SU-DHL-6 (cell line): Measurements from ENCODE around the gene TBC1D1.

Experiments
- H2AFZ ChIP-seq: fragments of 200-600 bp; sonication (generic); 2 replicates; pipeline ENCODE4 v1.6.1; 2014; ENCODE audit warnings: low read depth, mild to moderate bottlenecking, moderate library complexity, mixed read lengths, antibody characterized with exemption, low read length; ENCODE audit not compliant: severe bottlenecking
- H3F3A ChIP-seq: fragments of 200-600 bp; shearing (Covaris generic); 2 replicates; pipeline ENCODE4 v1.6.0; 2016; ENCODE audit warnings: antibody characterized with exemption, mild to moderate bottlenecking; ENCODE audit not compliant: insufficient read depth
- H3K27ac ChIP-seq: fragments of 200-600 bp; sonication (generic); 2 replicates; pipeline ENCODE4 v1.5.1; 2016; ENCODE audit warnings: low read depth, mild to moderate bottlenecking, low read length, moderate library complexity, mixed read lengths
- H3K27me3 ChIP-seq: fragments of 200-600 bp; sonication (generic), shearing (Covaris generic); 2 replicates; pipeline ENCODE4 v1.6.0; 2014; ENCODE audit warnings: mild to moderate bottlenecking, low read length
- H3K36me3 ChIP-seq: fragments of 200-600 bp; sonication (generic); 2 replicates; pipeline ENCODE4 v1.6.1; 2014; ENCODE audit warnings: mild to moderate bottlenecking, low read length, mixed read lengths
- H3K4me2 ChIP-seq: fragments of 300-600, 200-600 bp; shearing (Covaris generic), sonication (generic); 2 replicates; pipeline ENCODE4 v1.6.0; 2014; ENCODE audit warnings: low read length, low read depth, mild to moderate bottlenecking; ENCODE audit not compliant: poor library complexity, severe bottlenecking
- H3K4me3 ChIP-seq: fragments of 200-600 bp; sonication (generic); 2 replicates; pipeline ENCODE4 v1.5.1; 2014; ENCODE audit warnings: antibody characterized with exemption, low read length, mild to moderate bottlenecking, mixed read lengths; ENCODE audit not compliant: insufficient read depth, poor library complexity, severe bottlenecking
- H3K79me2 ChIP-seq: fragments of 200-600 bp; sonication (generic); 2 replicates; pipeline ENCODE4 v1.6.1; 2014; ENCODE audit warnings: mild to moderate bottlenecking, low read length, moderate library complexity; ENCODE audit not compliant: insufficient read depth
- H3K9ac ChIP-seq: fragments of 200-600 bp; sonication (generic); 2 replicates; pipeline ENCODE4 v1.7.0; 2014; ENCODE audit warnings: mild to moderate bottlenecking, low read length
- H3K9me2 ChIP-seq: fragments of 200-600 bp; sonication (generic); replicated peaks from 2 replicates; pipeline ENCODE4 v1.6.1; 2014; ENCODE audit warnings: low read length; ENCODE audit not compliant: insufficient read depth
- H3K9me3 ChIP-seq: fragments of 200-600 bp; sonication (generic); 2 replicates; pipeline ENCODE4 v1.6.1; 2014; ENCODE audit warnings: low read length, mixed read lengths; ENCODE audit not compliant: insufficient read depth
- H4K20me1 ChIP-seq: fragments of 200-600 bp; sonication (generic); 2 replicates; pipeline ENCODE4 v1.6.1; 2014; ENCODE audit warnings: low read depth, mild to moderate bottlenecking, antibody characterized with exemption, low read length, moderate library complexity, mixed read lengths
- EZH2phosphoT487 ChIP-seq: fragments of 200-600 bp; sonication (generic), shearing (Covaris generic); conservative IDR thresholded peaks from 2 replicates; pipeline ENCODE4 v1.6.1; 2018; ENCODE audit warnings: mild to moderate bottlenecking, antibody characterized with exemption, low read length, moderate library complexity, mixed read lengths
- TF ChIP-seq, protein P1 (sequence below): fragments of 200-600 bp; sonication (generic); IDR thresholded peaks from one replicate; pipeline ENCODE4 v1.5.1; 2017; ENCODE audit warnings: antibody characterized with exemption, mild to moderate bottlenecking, low read length, moderate library complexity; ENCODE audit not compliant: insufficient read depth, poor library complexity, severe bottlenecking

Gene TBC1D1

DNA sequence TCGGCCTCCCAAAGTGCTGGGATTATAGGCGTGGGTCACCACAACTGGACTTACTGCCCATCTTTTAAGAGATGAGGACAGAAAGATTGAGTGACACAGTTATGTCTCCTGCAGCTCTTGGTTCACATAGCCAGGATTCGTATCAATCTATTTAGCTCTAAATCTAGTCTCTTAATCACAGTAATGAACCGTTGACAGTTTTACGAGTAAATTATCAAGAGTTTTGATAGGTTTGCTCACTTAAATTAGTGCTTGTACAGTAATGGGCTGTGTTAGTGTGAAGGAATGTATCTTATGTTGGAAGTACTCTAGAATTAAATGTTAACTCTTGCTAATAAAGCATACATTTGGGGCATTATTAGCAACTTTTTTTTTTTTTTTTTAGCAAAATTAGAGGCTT, 175.0 kb downstream of the TBC1D1 start:
- Histone ChIP-seq H3K79me2 (no peaks in the 10 kb centered on the region), H3F3A (peaks cover 4% of the 10 kb centered on the region; the same call in 1 of the 2 replicates), H3K4me3 (no peak overlapping the region), H3K9me3 (no peaks in the 10 kb centered on the region), H2AFZ (no peak overlapping the region), H3K4me2 (no peak overlapping the region), H3K9ac (no peak overlapping the region), H3K27ac (no peak overlapping the region), H3K36me3 (no peaks in the 10 kb centered on the region), H3K9me2 (no peaks in the 10 kb centered on the region), H4K20me1 (no peaks in the 10 kb centered on the region), H3K27me3 (no peaks in the 10 kb centered on the region)
- no peak for TF ChIP-seq EZH2phosphoT487
- TF ChIP-seq, protein P1, sequence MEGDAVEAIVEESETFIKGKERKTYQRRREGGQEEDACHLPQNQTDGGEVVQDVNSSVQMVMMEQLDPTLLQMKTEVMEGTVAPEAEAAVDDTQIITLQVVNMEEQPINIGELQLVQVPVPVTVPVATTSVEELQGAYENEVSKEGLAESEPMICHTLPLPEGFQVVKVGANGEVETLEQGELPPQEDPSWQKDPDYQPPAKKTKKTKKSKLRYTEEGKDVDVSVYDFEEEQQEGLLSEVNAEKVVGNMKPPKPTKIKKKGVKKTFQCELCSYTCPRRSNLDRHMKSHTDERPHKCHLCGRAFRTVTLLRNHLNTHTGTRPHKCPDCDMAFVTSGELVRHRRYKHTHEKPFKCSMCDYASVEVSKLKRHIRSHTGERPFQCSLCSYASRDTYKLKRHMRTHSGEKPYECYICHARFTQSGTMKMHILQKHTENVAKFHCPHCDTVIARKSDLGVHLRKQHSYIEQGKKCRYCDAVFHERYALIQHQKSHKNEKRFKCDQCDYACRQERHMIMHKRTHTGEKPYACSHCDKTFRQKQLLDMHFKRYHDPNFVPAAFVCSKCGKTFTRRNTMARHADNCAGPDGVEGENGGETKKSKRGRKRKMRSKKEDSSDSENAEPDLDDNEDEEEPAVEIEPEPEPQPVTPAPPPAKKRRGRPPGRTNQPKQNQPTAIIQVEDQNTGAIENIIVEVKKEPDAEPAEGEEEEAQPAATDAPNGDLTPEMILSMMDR = no peak

DNA sequence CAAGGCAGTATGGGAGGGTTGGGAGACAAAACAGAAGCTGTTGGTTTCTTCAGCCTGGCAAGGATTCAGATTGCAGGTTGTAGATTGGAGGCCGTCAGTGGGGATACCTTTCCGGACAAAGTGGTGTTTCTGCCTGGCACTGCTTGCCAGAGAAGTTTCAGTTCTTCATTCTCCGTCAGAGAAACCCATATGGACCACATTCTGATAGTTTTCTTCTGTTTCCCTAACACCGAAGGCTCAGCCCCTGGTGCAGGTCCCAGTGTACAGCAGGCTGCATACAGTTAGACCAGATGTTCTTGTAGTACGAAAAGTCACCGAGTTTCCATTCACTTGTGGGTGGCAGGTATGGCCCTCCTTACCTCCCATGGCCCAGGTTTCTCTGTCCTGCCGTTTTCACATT, 176.6 kb downstream of the TBC1D1 start:
- Histone ChIP-seq H4K20me1 (no peaks in the 10 kb centered on the region), H3F3A (no peaks in the 10 kb centered on the region), H3K36me3 (no peaks in the 10 kb centered on the region), H3K9me2 (no peaks in the 10 kb centered on the region), H3K79me2 (no peaks in the 10 kb centered on the region), H3K9me3 (no peaks in the 10 kb centered on the region), H3K9ac (no peak overlapping the region), H3K27me3 (no peaks in the 10 kb centered on the region), H2AFZ (no peak overlapping the region), H3K4me2 (no peak overlapping the region), H3K27ac (no peak overlapping the region), H3K4me3 (no peak overlapping the region)
- no peak for TF ChIP-seq EZH2phosphoT487
- TF ChIP-seq, protein P1 = no peak

DNA sequence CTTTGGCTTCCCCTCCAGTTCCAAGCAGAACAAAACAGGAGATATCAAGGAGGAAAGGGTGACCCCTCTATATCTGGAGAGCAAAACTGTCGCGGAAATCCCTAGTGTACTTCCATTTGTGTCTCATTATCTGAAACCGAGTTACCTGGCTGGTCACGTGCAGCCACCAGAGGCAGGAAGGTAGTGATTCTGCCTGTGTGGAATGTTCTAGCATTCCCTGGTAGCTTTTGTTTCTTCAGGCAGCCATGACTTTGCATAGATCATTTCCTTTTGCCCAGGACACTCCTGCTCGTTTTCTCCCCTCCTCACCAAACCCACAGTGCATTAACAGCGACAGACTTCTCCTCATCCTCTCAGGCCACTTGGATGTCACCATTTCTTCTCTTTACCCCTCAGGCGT, 177.2 kb downstream of the TBC1D1 start:
- Histone ChIP-seq H3K4me2 (no peak overlapping the region), H3K36me3 (no peaks in the 10 kb centered on the region), H3K9me3 (no peaks in the 10 kb centered on the region), H3K79me2 (no peaks in the 10 kb centered on the region), H3F3A (no peaks in the 10 kb centered on the region), H3K27ac (no peak overlapping the region), H3K9me2 (no peaks in the 10 kb centered on the region), H4K20me1 (no peaks in the 10 kb centered on the region), H3K9ac (no peak overlapping the region), H3K4me3 (no peak overlapping the region), H3K27me3 (no peaks in the 10 kb centered on the region), H2AFZ (no peak overlapping the region)
- no peak for TF ChIP-seq EZH2phosphoT487
- TF ChIP-seq, protein P1 = no peak
